CD1c-positive myeloid dendritic cell (primary cell): ENCODE results near the gene R3HDM2.

ENCODE experiments used
- DNase-seq: peaks from one replicate; pipeline ENCODE4 v3.0.0-alpha.2; 2016; ENCODE audit errors: extremely low spot score

The R3HDM2 gene

DNA sequence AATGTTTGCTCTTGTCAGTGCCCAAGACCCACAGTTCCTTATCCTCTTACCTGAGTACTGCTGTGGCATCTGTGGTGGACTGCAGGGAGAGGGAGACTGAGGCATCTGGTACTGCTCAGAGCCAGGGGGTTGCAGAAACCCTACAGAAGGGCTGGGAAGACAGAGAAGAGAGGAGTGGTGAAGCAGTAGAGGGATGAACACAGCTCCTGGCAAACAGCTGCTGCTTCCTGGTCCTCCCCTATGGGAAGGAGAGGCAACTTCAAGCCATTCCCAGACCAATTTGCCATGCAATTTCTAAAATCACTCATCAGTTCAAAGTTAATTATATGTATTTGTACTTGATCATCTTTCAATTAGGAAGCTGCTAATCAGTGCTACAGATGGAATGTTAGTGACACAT lies 164.2 kb downstream of the R3HDM2 start:
- DNase-seq = no peak

DNA sequence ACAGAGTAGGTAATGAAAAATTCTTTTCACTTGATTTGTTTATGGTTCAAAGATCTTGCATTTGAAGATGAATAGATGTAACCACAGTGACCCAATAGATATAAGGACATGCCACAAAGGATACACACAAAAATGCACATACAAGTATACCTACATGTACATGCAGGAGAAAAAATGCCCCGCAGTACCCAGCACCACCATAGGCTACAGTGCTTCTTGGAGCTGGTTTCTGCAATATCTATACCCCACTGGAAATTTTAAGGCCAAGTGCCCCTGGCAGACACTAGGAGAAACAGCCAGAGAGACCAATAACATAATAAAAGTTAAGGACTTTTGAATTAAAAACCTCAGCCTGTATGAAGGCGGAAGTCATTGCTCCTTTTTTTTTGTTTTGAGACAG lies 167.7 kb downstream of the R3HDM2 start:
- no peak for DNase-seq

DNA sequence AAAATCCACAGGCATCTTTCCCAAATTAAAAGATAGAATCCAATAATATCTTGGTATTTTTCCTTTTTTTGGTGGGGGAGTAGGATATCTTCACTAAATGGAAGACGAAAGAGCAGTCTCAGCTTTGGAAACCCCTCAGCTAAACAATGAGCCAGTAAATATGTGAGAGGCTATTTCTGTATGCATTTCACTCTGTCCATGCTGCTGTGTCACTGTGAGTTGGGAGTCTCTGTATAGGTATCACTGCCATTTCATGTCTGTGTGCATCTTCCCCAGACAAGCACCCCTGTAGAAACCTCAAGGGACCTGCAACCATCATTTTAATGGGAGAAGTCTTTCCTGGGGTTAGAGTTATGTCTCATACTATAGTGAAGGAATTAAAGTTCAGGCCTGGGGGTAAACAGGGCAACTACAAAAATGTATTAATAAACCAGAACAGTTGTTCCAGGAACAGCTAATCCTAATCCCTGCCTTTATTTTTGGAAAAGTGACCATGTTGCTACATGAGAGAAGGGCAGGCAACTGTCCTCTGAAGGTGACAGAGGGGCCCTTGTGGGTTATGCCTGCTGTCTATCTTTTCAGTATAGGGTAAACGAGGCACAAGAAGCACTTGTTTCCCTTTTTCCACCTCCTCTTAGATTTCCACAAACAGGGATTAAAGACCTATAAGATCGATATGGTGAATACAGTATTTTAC lies 168.6 kb downstream of the R3HDM2 start:
- no peak for DNase-seq

DNA sequence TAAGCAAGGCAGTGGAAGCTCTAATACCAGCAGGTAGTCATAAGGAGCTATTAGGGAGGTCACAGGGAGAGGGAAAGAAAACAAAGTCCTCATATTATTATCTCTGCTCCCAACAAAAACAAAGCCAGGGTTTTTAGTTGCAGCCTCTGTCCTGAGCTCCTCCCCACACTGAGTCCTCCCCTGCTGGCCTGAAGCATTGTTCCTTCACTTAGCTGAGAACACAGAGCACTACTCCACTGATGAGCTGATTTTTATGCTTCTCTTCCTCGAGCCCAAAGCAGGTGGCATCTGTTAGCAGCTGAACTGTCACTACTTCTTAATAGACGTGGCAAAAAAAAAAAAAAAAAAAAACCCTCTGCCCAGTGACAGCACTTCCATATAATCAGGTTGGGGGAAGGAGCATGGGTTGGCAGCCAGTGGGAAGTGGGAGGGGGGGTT lies 169.4 kb downstream of the R3HDM2 start:
- DNase-seq = no peak

DNA sequence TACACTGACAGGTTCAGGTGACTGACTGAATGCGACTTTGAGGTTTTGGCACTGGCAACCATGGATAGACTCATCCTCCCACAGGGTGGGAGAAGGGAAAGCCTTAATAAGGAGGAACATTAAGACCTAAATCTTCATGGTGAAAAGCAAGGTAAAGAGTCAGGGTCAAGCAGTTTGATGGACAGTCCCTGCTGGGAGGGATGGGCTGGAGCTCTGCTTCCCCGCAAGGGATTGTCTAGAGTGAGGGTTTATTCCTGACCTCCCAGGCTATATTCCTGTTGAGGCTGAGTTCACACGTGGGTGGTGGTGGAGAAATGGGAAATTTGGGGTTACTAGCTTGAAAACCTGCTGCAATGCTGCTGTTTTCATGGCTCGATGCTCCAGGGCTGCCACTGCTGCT lies 170.5 kb downstream of the R3HDM2 start:
- DNase-seq = no peak

DNA sequence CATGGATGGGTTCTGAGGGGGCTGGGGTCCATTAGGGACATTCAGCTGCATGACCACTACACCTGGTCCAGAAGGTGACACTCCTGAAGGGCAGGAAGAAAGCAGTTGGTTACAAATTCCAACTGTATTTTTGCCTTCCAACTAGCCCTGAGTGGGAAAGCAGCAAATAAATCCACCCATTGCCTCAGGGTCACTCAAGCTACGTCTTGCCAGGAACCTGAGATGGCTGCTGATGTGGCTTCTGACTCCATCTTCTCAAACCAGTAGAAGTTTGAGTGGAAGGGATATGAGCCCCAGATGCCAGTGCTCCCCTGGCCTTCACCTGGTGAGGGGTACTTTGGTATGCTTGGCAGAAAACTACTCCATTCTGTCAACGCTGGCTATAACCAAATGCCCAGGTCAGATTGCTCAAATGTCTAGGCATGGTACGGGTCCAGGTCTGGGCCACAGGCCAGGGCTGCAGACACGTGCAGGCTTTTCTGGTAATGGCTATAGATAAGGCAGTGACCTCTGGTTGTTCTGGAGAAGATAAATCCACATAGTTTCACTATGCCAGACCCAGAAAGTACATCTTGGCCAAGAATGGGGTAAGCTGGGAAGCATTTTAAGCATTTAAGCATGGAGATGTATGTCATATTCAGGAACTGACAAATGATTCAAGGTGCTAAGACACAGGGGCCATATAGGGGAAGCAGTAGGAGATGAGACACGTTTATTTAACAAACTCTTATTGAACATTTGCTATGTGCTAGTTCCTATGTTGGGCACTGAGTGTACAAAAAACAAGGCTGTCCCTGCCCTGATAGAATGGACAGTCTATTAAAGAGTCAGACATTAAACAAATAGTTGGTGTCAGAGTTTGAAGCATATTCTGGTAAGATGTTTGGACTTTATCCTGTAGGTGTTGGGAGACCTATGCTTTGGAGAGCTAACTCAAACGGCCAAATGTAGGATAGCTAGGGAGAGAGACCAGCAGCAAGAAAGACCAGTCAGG lies 171.6 kb downstream of the R3HDM2 start:
- DNase-seq = no peak

DNA sequence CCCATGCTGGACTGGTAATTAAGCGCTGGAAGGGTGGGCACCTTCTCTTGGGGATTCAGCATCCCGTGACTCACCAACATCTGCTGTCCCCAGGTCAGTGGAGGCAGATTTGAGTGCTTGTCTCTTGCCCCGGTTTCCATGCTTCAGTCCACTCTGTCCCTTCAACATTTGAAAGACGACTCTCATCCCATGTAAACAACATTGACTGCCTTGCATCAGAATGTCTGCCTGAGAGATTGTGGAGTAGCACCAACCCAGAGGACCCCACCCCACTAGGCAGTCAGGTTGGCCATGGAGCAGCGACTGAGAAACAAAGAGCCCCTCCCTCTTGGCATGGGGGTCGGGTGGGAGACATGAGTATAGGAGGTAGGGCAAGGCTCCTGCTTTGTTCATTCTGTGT lies 174.9 kb downstream of the R3HDM2 start:
- DNase-seq = no peak

DNA sequence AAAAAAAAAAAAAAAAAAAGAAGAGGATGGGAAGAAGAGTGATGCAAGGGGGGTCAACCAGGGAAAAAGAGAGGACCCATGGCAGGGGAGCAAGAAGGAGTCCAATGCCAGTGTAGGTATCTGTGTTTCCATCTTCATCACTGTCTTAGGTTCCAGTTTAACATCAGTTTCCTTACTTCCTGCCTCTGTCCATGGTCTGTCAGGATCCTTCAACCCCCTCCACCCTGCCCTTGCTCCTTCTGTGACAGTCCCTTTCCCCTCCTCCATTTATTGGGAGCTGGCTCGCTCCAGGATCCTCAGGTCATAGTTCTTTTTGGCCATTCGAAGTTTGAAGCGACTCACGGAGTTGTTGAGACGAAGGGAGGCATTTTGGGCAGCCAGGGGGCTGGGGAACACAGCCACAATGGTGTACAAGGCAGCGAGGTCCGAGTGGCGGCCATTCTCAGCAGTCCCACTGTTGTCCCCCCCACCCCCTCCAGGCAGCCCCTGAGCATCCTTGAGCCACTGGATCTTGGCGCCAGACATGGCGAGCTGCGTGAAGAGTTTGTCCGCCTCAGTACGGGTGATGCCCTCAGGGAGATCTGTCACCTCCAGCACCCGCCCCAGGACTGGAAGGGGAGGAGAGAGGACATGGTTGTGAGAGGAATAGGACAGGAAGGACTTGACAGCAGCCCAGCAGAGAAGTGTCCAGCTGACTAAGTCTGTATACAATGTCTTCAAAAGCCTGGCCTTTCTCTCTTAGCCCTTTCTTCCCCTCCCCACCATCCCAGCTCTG lies 176.2 kb downstream of the R3HDM2 start:
- DNase-seq = no peak

DNA sequence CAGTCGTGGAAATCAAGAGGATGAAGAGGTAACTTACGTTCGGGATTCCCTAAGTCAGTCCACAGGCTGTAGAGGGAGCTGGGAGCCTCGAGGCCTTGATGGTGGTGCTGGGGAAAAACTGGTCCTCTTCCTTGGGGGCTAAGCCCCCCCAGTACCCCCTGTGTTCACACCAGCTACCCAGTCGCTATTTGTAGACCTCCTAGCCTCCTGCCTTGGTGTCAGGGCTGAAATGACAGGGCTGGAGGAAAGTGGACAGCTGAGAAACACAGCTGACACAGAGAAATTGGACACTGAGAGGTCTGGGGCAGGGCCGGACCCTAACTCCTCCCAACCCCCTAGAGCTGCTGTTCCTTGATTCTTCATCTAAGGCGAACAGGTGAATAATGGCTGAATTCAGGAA lies 179.9 kb downstream of the R3HDM2 start, which contains the start of gene STAC3:
STAC3 (minus strand) TSS at position 232 of the 400 bp plus-strand sequence. CDS start 1,551 bp downstream, outside the sequence.
- no peak for DNase-seq

DNA sequence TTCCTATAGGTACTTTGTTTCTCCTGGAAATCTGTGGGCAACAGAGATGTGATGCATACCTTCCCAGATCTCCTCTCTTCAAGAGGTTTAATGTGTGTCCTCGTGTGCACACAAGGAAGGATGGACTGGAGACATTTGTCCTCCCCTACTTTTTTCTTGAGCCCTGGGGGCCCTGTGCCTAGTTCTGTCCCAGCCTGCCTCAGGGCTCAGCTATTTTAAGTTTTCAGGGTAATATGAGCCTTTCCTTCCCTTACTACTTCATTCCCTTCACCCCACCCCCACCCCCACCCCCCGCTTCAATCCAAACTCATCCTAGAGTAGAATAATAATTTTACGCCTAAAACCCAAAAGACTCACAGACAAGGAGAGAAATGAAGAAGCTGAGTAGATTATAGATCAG lies 180.3 kb downstream of the R3HDM2 start:
- no peak for DNase-seq

DNA sequence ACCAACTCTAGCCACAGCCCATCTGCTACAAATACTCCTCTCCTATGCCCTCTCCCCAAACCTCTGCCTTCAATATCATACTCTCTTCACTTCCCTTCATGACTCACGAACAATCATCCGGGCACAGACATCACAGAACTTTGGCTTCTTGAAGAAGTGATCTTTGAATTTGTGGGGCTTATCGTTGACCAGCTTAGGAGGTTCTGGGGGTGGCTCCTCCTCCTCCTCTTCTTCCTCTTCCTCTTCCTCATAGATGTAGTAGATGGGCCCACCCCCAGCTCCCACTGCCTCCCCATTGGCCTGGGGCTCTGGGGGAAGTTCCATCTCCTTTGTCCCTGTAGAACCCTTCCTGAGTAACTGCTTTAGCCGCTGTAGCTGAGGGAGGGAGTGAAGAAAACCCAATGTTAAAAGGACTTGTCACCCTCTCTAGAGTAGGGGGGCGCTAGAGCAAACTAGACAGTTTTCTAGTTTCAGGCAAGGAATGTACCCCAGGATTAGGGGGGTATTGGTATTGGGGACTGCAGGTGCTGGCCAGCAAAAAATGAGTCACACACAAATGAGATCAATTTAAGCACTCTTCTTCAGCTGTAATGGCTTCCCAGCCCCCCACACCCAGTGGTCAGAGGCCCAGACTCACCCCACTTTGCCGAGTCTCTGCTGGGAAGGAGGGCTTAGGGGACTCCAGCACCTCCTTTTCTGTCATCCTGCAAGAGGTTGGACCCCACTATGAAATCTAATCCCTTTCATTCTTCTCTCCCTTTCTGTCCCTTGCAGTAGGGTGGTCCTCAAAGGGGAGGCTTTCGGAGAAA lies 181.7 kb downstream of the R3HDM2 start:
- peak; percentile 78 for DNase-seq

DNA sequence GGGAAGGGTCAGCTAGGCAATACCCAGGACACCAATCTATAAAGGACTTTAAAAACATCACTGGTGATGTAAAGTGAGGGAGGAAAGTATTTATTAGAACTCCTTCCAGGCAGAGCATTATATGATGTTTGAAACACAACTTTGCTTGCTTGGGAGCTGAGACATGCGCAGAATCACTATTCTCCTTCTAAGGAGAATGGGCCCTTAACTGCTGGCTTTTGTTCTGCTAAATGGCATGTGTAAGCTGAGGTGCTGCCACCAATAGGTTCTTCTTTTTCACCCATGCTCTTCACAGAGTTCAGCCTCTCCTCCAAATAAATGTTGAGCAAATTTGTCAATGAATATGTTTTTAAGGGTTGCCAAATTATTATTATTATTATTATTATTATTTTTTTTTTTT lies 183.8 kb downstream of the R3HDM2 start:
- no peak for DNase-seq

DNA sequence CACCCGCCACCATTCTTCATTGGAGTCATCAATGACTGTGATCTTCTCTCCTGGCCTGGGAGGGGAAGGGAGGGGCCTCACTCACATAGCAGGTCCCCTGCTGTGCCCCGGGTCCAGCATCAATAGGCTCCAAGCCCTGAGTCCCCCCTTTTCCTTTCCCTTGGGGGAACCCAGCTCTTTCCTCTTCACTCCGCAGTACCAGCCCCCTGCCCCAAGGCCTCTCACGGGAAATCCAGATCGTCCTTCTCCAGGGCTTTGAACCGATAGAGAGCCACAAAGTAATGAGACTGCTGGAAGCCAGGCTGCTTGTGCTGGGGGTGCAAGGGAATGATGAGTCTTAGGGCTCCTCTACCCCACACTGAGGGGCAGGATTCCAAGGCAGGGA lies 186.5 kb downstream of the R3HDM2 start:
- DNase-seq = no peak

DNA sequence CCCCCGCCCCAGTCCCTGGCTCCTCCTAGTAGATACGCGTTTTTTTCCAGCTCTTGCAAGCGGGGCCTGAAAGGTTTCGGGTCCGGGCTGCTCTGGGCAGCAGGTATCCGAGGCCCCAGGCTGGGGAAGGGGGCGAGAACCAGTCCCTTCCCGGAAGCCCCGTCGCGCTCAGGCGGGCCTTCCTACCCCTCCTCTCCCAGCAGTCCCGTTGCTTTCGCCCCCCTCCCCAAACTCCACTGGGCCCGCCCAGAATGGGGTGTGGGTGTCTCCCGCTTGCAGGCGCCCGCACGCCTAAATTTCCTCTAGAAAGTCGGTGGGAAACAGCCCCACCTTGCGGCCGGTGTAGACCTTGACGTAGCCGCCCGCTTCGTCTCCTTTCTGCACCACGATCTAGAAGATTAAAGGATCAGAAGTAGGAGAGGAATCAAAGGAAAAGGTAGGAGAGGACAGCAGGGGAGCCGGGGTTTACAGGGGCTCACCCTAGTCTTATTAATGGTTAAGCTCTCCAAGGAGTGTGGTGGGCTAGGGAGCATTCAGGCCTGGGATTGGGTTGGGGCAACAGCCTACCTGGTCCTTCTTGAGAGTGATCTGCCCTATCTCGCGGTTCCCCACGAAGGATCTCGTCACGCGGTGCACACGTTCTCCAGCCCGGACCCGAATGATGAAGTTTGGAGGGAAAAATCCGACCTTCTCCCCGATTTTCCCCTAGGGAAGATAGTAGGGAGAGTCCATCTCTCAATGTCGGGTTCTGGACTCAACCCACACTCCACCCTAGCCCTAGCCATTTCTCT lies 187.1 kb downstream of the R3HDM2 start:
- DNase-seq = peak; percentile 84

DNA sequence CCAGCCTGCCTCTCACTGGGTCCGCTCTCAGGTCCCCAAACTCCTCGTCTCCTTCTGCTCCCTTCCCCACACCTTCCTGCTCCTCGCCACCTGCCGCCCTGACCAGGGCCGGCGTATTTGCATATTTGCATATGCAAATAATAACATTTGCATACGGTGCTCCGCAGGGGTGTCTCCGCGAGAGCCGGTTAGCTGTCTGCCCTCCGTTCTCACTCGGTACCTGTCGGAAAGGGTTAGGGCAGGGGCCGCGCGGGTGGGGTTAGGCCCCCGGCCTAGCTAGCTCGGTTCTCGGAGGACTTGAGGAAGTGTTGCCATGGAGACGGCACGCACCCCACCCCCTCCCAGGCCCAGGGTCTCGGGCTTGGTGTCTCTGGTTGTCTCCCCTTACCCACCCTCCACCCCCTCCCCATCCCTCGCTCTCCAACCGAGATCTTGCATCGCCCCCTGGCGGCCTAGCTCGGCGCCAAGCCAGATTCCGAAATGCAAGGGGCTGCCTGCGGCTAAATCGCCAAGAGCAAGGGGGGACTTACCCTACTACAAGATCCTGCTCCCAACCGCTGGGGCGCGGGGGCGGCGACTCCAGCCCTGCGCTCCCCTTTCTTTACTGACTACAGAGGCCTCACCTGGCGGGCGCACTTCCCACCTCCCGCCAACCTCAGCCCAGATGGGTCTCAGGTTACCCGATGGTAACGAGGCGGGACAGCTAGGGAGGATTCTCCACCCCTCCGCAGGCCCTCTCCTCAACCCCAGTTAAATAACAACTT lies 188.0 kb downstream of the R3HDM2 start:
- no peak for DNase-seq

DNA sequence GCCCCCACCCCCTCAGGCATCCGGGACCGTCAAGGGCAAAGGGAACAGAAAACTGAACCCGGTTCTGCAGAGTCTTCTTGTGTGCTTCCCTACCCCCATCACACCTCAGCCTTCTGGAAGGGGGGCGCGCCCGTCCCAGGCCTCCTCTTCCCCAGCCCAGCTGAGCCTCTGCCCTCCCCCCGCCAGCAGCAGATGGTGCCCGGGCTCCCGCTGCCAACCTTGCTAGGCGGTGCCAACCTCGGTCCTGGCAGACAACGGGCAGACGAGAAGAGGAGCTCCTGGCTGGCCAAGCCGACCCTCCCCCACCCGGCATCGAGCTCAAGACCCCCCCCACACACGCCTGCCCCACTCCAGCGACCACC lies 188.5 kb downstream of the R3HDM2 start:
- no peak for DNase-seq

DNA sequence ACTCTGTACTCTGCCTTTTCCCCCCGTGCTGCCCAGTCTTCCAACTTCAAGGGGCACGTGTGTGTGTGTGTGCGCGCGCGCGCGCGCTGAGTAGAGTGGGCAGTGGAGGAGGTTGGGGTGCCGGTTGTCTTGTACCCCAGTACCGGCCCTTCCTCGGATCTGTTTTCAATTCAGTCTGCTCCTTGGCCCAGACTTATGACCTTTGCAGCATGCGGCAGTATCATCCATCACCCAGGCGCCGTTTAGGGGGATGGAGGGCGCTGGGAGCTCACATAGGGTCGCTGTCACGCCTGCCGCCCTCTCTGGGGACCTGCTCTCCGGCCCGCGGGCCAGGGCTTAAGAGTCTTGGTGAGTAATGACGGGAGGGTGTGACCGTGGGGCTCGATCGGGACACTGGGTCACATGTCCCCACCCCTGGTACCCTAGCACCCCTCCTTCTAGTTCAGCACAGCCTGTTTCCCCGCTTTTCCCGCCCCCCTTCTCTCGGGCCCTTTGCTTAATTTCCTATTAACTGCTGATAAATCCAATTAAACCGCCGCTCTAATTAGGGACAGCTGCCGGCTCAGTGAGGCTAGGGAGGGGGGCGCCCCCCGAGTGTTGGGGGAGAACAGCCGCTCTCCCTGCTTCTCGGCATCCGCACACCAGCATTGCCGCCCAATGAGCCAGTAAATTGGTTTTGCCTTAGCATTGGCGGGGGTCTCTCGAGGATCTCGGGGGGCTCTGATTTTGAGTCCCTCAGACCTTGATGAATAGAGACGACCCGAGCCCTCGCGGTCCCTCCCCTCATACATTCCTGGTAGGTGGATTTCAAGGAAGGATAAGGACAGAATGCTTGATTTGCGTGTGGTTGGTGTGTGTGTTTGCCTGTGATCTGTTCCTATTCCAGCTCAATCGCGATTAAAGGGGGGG lies 189.2 kb downstream of the R3HDM2 start:
- no peak for DNase-seq

DNA sequence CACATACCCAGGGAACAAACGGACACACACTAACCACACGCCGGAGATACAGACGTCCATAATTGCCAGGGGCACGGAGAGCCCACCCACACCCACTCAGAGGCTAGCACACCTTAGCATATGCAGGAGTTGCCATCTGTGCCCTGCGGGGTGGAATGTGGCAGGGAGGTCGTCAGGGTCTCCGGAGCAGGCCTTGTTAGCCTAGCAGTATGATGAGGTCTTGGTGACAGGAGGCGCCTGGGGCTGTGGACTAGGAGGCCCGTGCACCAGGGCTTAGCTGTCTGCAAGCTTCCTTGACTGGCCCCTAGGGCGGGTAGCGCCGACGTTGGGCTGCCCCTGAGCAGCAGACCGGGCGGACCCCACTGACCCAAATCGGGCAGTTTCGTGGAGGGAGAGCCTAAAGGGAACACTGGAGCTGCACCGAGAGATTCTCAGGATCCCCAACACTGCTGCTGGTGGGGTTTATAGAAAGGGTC lies 189.9 kb downstream of the R3HDM2 start:
- no peak for DNase-seq
